GM23338 (cell line): Measurements from ENCODE around the gene DGKD.

Source experiments
- CREB1 ChIP-seq: fragments of 250-450 bp; sonication (Bioruptor Pico); IDR thresholded peaks from 2 replicates; pipeline ENCODE4 v1.5.0; 2020; ENCODE audit warnings: low read depth, mild to moderate bottlenecking, moderate library complexity
- CTCF ChIP-seq, 2 experiments: fragments of 200-600 bp in 1 of 2; sonication (generic) in 1 of 2; conservative IDR thresholded peaks; 2 replicates each; pipeline versions ENCODE4 v1.5.1 to v1.6.1; 2016 to 2017; ENCODE audit warnings: antibody characterized with exemption in 2 of 2, low read depth in 2 of 2, mild to moderate bottlenecking in 2 of 2, moderate library complexity in 1 of 2
- ETS1 ChIP-seq: IDR thresholded peaks from 2 replicates; pipeline ENCODE4 v1.6.1; 2016; ENCODE audit warnings: antibody characterized with exemption
- EZH2 ChIP-seq: fragments of 200-600 bp; sonication (generic); IDR thresholded peaks from one replicate; pipeline ENCODE4 v1.8.0; 2017; ENCODE audit warnings: antibody characterized with exemption, mild to moderate bottlenecking, low read depth; ENCODE audit not compliant: unreplicated experiment
- EZH2phosphoT487 ChIP-seq: fragments of 200-600 bp; sonication (generic); IDR thresholded peaks from one replicate; pipeline ENCODE4 v1.8.1; 2018; ENCODE audit warnings: antibody characterized with exemption; ENCODE audit not compliant: unreplicated experiment
- NANOG ChIP-seq: IDR thresholded peaks from 2 replicates; pipeline ENCODE4 v1.6.1; 2016; ENCODE audit warnings: antibody characterized with exemption, borderline replicate concordance
- POLR2AphosphoS5 ChIP-seq: IDR thresholded peaks from 2 replicates; pipeline ENCODE4 v1.6.1; 2016; ENCODE audit warnings: antibody characterized with exemption, low read depth
- ZNF331 ChIP-seq: fragments of 250-450 bp; sonication (Bioruptor Pico); IDR thresholded peaks from 2 replicates; pipeline ENCODE4 v1.5.0; 2020; ENCODE audit warnings: low read depth, mild to moderate bottlenecking, moderate library complexity

DNA sequence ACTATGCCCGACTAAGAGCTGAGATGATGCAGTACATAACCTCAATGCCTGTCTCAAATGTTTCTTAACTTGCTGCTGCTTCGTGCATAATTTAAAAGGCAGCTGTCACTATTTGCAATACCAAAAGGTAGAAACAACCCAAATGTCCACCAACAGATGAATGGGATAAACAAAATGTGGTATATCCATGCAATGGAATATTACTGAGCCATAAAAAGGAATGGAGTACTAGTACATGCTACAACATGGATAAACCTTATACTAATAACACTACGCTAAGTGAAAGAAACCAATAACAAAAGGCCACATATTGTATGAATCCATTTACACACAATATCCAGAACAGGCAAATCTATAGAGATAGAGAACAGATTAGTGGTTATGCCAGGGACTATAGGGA lies 13.0 kb upstream of the DGKD start:
- TF ChIP-seq NANOG: no peak
- TF ChIP-seq CTCF (conservative IDR thresholded peaks at IDR 0.05; ENCODE audit: low read depth in 2 of 2): no peak
- TF ChIP-seq ETS1: no peak
- TF ChIP-seq EZH2: no peak
- TF ChIP-seq POLR2AphosphoS5: no peak
- no peak for TF ChIP-seq ZNF331 (CRISPR knock-in tag)
- no peak for TF ChIP-seq CREB1 (CRISPR knock-in tag)
- no peak for TF ChIP-seq EZH2phosphoT487
